Measurements from ENCODE around the gene TRAK2.

Gene TRAK2

DNA sequence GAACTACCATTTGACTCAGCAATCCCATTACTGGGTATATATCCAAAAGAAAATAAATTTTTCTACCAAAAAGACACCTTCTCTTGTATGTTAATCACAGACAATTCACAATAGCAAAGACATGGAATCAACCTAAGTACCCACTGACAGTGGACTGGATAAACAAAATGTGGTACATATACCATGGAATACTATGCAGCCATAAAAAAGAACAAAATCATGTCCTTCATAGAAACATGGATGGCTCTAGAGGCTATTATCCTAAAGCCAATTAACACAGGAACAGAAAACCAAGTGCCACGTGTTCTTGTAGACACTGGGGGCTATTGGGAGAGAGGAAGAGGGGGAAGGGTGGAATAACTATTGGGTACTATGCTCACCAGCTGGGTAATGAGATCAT is 121.8 kb downstream of the TRAK2 start:
- no peak overlapping the region for H3K4me3 ChIP-seq (ENCODE audit: low read depth, low read length)
- DNase-seq (ENCODE audit: low read depth): no peak
- TF ChIP-seq, protein P1, sequence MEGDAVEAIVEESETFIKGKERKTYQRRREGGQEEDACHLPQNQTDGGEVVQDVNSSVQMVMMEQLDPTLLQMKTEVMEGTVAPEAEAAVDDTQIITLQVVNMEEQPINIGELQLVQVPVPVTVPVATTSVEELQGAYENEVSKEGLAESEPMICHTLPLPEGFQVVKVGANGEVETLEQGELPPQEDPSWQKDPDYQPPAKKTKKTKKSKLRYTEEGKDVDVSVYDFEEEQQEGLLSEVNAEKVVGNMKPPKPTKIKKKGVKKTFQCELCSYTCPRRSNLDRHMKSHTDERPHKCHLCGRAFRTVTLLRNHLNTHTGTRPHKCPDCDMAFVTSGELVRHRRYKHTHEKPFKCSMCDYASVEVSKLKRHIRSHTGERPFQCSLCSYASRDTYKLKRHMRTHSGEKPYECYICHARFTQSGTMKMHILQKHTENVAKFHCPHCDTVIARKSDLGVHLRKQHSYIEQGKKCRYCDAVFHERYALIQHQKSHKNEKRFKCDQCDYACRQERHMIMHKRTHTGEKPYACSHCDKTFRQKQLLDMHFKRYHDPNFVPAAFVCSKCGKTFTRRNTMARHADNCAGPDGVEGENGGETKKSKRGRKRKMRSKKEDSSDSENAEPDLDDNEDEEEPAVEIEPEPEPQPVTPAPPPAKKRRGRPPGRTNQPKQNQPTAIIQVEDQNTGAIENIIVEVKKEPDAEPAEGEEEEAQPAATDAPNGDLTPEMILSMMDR (IDR thresholded peaks at IDR 0.05; ENCODE audit: control insufficient read depth, extremely low read depth, insufficient read depth): no peak

- no peak overlapping the region for H3K4me3 ChIP-seq (ENCODE audit: low read depth, low read length)
- DNase-seq (ENCODE audit: low read depth): no peak
- TF ChIP-seq, protein P1 (IDR thresholded peaks at IDR 0.05; ENCODE audit: control insufficient read depth, extremely low read depth, insufficient read depth): no peak
Observed at GRCh38 chr2:201327678-201328077, 123.6 kb downstream of the TRAK2 start.
